BJ (cell line): ENCODE results near the gene TTC21A. TPM values are rescaled to one million over a fixed set of nuclear protein-coding genes. Genes with fewer than 3 reads are reported as not detected.

Experiments
- CTCF ChIA-PET: fragments of 350-600 bp; formaldehyde crosslinking; extraction: SDS; loops from one replicate; lab custom pipeline; 2021; ENCODE audit warnings: antibody characterized with exemption, inconsistent platforms; lab: Yijun Ruan, JAX
- POLR2A ChIA-PET: fragments of 300-600 bp; sonication (Branson Sonifier 250); formaldehyde crosslinking; extraction: SDS; loops from one replicate; lab custom pipeline; 2021; ENCODE audit warnings: antibody characterized with exemption; lab: Charles Lee
- DNase-seq: peaks from one replicate; pipeline ENCODE4 v3.0.0-alpha.2; 2011; ENCODE audit warnings: low read depth
- H3K27me3 ChIP-seq: 2 replicates; pipeline ENCODE4 v1.6.0; 2011; ENCODE audit warnings: low read length; ENCODE audit not compliant: control insufficient read depth, insufficient read depth
- H3K36me3 ChIP-seq: 2 replicates; pipeline ENCODE4 v1.5.1; 2011; ENCODE audit warnings: low read length; ENCODE audit not compliant: control insufficient read depth, insufficient read depth
- H3K4me3 ChIP-seq: 2 replicates; pipeline ENCODE4 v1.5.1; 2011; ENCODE audit warnings: low read depth, mild to moderate bottlenecking, control low read depth, low read length
- CTCF ChIP-seq: IDR thresholded peaks from 2 replicates; pipeline ENCODE4 v1.5.1; 2011; ENCODE audit warnings: low read depth, mild to moderate bottlenecking, control low read depth, inconsistent platforms, low read length, moderate library complexity; ENCODE audit not compliant: insufficient read depth
- polyA plus RNA-seq: library from polyadenylated mRNA; depleted of rRNA; stranded (reverse); fragments of >200 nt; gene quantifications from 2 replicates; pipeline ENCODE4 v1.2.3, GENCODE V29; 2011

Gene TTC21A
- polyA plus RNA-seq, 1 experiment = 2.3 TPM

DNA sequence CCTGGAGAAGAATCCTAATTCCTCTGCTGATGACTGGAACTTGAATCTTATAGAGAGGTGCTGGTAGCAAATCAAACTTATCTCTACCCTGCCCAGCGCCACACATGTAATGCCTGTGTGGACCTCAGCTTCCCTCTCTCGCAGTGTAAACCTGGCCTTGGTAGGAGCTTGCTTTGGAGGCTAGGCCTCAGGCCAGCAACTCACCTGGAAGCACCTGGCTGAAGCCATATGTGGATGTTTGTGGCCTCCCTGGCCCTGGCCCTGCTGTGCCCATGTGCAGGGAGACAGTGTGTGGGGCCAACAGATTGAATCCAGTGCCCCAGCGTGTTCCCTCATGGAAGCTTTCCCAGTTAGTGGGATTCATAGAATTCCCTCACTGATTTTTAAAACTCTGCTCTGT is 8.4 kb downstream of the TTC21A start:
- no peak for DNase-seq
- no peak for TF ChIP-seq CTCF
- Histone ChIP-seq H3K36me3 (no peaks in the 10 kb centered on the region), H3K27me3 (no peaks in the 10 kb centered on the region), H3K4me3 (no peak overlapping the region)
- ChIA-PET CTCF (interaction anchor here (0.6 to 2.9 kb wide), 11 partner anchors 8 to 175 kb away, joined by 3 to 17 read pairs (median 3); partner anchors contain the start of genes GORASP1 and TTC21A), POLR2A (interaction anchor here (0.7 kb wide), 1 partner anchor 9 kb away, joined by 3 read pairs; the partner anchor contains the start of genes GORASP1 and TTC21A)

DNA sequence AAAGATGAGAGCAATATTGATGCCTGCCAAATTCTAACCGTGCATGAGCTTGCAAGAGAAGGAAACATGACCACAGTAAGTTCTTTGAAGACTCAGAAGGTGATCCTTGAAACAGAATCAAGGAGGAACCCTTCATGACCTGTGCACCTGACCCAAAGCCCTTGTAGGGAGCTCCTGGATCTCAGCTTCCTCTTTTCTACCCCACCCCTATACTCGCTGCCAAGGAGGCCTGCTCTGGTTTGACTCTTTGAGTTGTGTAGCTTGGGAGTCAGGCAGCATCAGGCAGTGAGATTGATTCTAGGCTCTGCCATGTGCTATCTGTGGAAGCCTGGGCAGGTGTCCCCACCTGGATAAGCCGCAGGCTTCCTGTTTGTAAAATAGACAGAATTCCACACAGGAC is 10.6 kb downstream of the TTC21A start:
- CTCF ChIA-PET = interaction anchor here (0.9 to 2.9 kb wide), 4 partner anchors 11 to 173 kb away, joined by 3 to 17 read pairs (median 8); partner anchors contain the start of genes GORASP1 and TTC21A
- H3K27me3 ChIP-seq = no peaks in the 10 kb centered on the region
- TF ChIP-seq CTCF = no peak
- POLR2A ChIA-PET = no interaction called here
- no peak for DNase-seq
- no peaks in the 10 kb centered on the region for H3K36me3 ChIP-seq
- no peak overlapping the region for H3K4me3 ChIP-seq

- no peak overlapping the region for H3K4me3 ChIP-seq
- ChIA-PET CTCF (interaction anchor here (0.6 to 2.6 kb wide), 3 partner anchors 70 to 173 kb away, joined by 3 to 11 read pairs (median 3); no protein-coding TSS in a partner anchor), POLR2A (no interaction called here)
- H3K36me3 ChIP-seq = no peaks in the 10 kb centered on the region
- no peaks in the 10 kb centered on the region for H3K27me3 ChIP-seq
- no peak for TF ChIP-seq CTCF
- no peak for DNase-seq
These were observed 11.6 kb downstream of the TTC21A start for GRCh38 chr3:39118931-39119660.

DNA sequence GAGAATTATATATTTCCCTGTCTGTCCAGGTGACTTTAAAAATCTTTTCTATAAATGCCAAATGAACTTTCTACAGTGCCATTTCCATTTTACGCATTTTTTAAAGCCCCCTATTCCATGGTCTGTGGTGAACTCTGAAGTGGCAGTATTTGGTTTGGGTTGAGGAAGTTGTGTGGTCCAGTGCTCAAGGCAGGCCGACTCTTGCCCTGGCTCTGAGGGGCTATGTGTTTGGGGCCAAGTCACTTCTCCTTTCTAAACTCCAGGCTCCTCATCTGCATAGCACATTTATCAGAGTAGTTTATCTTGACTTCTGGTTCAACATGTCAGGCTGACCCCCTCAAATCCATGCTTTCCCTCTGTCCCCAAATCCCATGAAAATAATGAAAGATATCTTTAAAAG is 14.1 kb downstream of the TTC21A start:
- no peak for TF ChIP-seq CTCF
- Histone ChIP-seq H3K36me3 (no peaks in the 10 kb centered on the region), H3K4me3 (no peak overlapping the region), H3K27me3 (no peaks in the 10 kb centered on the region)
- no peak for DNase-seq
- POLR2A ChIA-PET = no interaction called here
- CTCF ChIA-PET = interaction anchor here (1.1 to 11.2 kb wide), 2 partner anchors 155 to 169 kb away, joined by 3 to 300 read pairs; no protein-coding TSS in a partner anchor

- no peak for TF ChIP-seq CTCF
- no peak for DNase-seq
- POLR2A ChIA-PET = no interaction called here
- Histone ChIP-seq H3K27me3 (no peaks in the 10 kb centered on the region), H3K36me3 (no peaks in the 10 kb centered on the region), H3K4me3 (no peak overlapping the region)
- CTCF ChIA-PET = interaction anchor here (0.6 to 11.2 kb wide), 3 partner anchors 41 to 168 kb away, joined by 3 to 300 read pairs (median 3); no protein-coding TSS in a partner anchor
These were observed 15.3 kb downstream of the TTC21A start for GRCh38 chr3:39122813-39123212.
